EH (cell line): ENCODE data around the gene ABLIM1.

Experiments used
- DNase-seq: peaks from one replicate; pipeline ENCODE4 v3.0.0-alpha.2; 2015; ENCODE audit warnings: low read depth

Gene ABLIM1

GRCh38 chr10:114408112-114408967, 249.7 kb downstream of the ABLIM1 start:
- no peak for DNase-seq

- DNase-seq = no peak
These were observed 251.6 kb downstream of the ABLIM1 start for GRCh38 chr10:114406455-114406854.

- DNase-seq = no peak
These were observed 253.1 kb downstream of the ABLIM1 start for GRCh38 chr10:114405011-114405350.

- no peak for DNase-seq
These were observed 253.7 kb downstream of the ABLIM1 start, which contains the start of gene AFAP1L2 for GRCh38 chr10:114404171-114405010. Gene AFAP1L2, minus strand, starts transcription at chr10:114404502. Its CDS starts 47 bp downstream, at chr10:114404455.

GRCh38 chr10:114403541-114404161, 254.4 kb downstream of the ABLIM1 start:
- no peak for DNase-seq

GRCh38 chr10:114402871-114403540, 255.1 kb downstream of the ABLIM1 start:
- peak; percentile 30 for DNase-seq

- no peak for DNase-seq
These were observed 255.8 kb downstream of the ABLIM1 start for GRCh38 chr10:114402233-114402632.

GRCh38 chr10:114401195-114401791, 256.8 kb downstream of the ABLIM1 start:
- DNase-seq = peak; percentile 90

GRCh38 chr10:114400091-114400490, 258.0 kb downstream of the ABLIM1 start:
- no peak for DNase-seq

GRCh38 chr10:114399576-114399975, 258.5 kb downstream of the ABLIM1 start:
- peak; percentile 61 for DNase-seq

- no peak for DNase-seq
These were observed 259.3 kb downstream of the ABLIM1 start for GRCh38 chr10:114398587-114399331.

GRCh38 chr10:114397651-114398145, 260.4 kb downstream of the ABLIM1 start:
- no peak for DNase-seq

GRCh38 chr10:114396464-114396863, 261.6 kb downstream of the ABLIM1 start:
- DNase-seq = no peak

- no peak for DNase-seq
These were observed 262.6 kb downstream of the ABLIM1 start for GRCh38 chr10:114395366-114396022.

- no peak for DNase-seq
These were observed 263.5 kb downstream of the ABLIM1 start for GRCh38 chr10:114394531-114394930.

GRCh38 chr10:114393886-114394285, 264.2 kb downstream of the ABLIM1 start:
- no peak for DNase-seq

GRCh38 chr10:114393482-114393881, 264.6 kb downstream of the ABLIM1 start:
- DNase-seq = no peak

- no peak for DNase-seq
These were observed 265.8 kb downstream of the ABLIM1 start for GRCh38 chr10:114392112-114392835.

- no peak for DNase-seq
These were observed 266.5 kb downstream of the ABLIM1 start for GRCh38 chr10:114391599-114391998.
